Thyroid gland (tissue), 4 donors: ENCODE data around the gene DMD.

Experiments used
- CTCF ChIP-seq, 6 experiments: fragments of 200-600 bp in 3 of 6; fragments of 450-650 bp in 3 of 6; sonication (generic) in 3 of 6; IDR thresholded peaks; one replicate each; pipeline ENCODE4 v1.5.1; 2016 to 2019; ENCODE audit warnings: antibody characterized with exemption in 6 of 6, mild to moderate bottlenecking in 2 of 6, inconsistent platforms in 1 of 6, moderate library complexity in 1 of 6
- POLR2A ChIP-seq, 2 donors: fragments of 450-650 bp; IDR thresholded peaks; one replicate each; pipeline ENCODE4 v1.6.1; 2017; ENCODE audit warnings: antibody characterized with exemption in 2 of 2, mild to moderate bottlenecking in 2 of 2, moderate library complexity in 1 of 2

GRCh38 chrX:31483336-31483735, 1728.0 kb downstream of the DMD start:
- TF ChIP-seq POLR2A (IDR thresholded peaks at IDR 0.05), result no peak
- TF ChIP-seq CTCF (IDR thresholded peaks at IDR 0.05), result no peak
